GM19395 (cell line): ENCODE measurements around the gene CAP1.
A peak's percentile ranks its signal among the peaks of the same experiment; 100 is the strongest.

Source experiments
- ATAC-seq: cut with Tn5 transposase; IDR thresholded peaks from one replicate; pipeline ENCODE4 v1.9.1; 2021; ENCODE audit warnings: mild to moderate bottlenecking, moderate library complexity; ENCODE audit not compliant: unreplicated experiment

The CAP1 gene

DNA sequence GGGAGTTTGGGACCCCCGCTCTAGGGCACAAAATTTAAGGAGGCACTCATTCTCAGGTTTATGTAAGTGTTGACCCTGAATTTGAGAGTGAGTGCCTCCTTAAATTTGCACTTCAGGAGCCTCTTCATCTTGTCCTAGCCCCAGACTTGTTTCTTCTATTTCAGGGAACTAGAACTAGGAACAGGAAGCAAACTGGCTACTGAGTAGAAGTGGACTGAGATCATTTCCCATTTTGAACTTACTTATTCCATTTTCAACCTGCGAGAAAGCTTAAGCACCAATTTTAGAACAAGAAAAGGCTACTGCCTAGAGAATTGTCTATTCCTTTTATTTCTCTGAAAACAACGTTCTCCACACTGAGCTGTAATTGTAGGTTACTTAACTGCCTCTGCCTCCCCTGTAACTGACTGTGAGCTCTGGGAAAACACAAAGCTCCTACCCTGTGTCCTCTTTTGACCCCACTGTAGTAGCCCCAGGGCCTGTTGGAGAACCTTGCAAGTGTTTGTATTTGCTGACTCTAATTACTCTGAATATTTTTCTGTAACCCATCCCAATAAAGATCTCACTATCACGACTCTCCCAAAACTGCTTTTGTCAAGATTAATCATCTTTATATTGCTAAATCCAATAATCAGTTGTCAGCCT is 54.1 kb downstream of the CAP1 start:
- ATAC-seq: no peak

DNA sequence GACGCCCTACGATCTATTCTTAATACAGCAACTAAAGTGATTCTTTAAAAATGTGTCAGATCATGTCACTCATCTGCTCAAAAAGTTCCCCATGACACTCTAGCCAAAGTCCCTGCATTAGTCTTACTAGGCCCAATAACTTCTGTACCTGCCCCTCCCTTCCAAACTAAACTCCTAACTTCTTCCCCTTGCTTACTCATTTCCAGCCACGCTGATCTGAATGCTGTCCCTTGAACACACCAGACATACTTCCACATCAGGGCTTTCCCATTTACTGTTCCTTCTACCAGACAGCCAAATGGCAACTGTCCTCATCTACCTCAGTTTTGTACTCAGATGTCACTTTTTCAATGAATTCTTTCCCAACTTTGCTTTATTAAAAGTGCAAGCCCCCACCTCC is 55.3 kb downstream of the CAP1 start:
- ATAC-seq: no peak

DNA sequence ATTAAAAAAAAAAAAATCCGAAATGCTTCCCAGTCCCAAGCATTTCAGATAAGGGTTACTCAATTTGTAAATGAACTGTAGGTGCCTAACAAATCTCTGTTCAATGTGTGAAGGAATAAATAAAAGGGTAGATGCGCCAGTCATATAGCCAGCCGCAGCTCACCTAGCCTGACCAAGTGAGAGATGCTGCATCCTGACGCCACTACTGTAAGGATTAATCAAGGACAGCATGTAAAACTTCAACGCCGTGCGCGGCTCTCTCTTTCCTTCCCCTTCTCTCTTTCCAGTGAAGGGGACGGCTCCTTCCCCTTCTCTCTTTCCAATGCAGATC is 56.1 kb downstream of the CAP1 start:
- ATAC-seq: no peak

DNA sequence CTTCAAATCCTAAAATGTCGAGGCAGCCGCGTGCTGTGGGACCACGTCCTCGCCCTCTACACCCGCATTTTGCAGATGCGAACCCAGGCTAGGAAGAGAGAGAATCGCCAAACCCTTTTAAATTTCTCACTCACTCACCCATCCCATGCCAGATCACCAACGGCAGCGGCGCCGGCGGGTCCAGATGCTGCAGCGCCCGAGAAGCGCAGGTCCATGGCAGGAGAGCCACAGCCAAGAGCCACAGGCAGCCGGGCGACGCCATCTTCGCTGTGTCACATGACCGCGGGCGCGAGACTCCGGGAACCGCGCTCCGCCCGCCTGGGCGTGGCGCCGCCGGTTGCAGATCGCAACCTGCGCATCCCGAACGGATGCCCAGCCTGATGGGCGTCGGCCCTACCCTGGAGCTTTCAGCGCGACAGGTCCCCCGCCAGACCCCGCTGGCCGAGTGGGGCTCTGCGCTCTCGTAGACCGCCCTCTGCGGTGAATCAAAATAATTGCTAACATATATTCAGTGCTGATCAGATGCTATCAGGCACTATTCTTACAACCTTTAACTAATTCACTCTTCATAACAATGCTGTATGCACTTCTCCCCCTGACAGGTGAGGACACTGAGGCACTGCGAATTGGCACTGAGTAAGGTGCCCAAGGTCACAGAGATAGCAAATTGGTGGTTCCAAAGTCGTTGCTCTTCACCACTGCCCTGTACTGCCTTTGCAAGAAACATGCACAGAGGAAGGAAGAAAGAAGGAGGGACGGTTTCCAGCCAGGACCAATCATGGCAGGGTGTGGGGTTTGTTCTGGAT is 56.7 kb downstream of the CAP1 start, which contains the start of gene PPT1:
PPT1 (minus strand) TSS at position 276 of the 806 bp plus-strand sequence; CDS start at position 262, 14 bp downstream.
- ATAC-seq: peak; percentile 87

DNA sequence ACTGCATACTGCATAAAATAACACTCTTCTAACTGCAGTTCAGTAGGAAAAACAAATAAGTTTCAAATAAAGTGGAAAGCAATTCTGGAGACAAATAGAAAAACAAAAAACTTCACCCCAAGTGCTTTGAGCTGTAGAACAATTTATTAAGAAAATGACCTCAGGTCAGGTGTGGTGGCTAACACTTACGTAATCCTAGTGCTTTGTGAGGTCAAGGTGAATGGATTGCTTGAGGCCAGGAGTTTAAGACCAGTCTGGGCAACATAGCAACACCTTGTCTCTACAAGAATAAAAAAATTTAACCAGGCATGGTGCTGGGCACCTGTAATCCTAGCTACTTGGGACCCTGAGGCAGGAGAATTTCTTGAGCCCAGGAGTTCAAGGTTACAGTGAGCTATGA is 61.5 kb downstream of the CAP1 start:
- no peak for ATAC-seq

DNA sequence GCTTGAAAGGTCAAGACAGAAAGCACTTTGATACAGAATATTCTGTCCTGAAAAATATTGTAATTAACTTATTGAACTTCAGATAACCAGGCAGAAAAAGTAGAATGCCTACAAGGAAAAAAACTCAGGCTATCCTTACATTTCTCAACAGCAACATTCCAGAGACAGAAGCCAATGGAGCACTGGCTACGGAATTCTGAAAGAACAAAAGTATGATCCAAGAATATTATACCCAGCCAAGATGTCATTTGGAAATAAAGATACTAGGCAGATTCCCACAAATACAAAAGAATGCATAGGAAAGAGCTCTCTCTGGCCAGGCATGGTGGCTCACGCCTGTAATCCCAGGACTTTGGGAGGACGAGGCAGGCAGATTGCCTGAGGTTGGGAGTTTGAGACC is 62.4 kb downstream of the CAP1 start:
- ATAC-seq: no peak

DNA sequence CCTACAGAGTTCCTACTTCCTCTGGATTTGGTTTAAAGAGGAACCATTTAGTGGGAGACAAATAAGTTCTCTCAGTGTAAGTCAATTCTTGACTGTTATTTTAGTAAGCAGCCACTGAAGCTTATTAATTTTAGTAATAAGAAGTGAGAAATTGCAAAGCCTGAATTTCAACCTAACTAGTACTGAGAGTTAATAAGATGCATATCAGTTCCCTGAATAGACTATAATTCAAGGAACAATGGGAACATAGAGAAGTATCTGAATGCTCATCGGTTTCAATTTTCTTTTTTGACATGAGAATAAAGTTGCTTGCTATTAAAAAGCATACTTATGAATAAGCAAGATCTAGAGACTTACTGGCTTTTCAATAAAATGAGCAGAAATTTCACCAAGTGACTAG is 64.5 kb downstream of the CAP1 start:
- no peak for ATAC-seq

DNA sequence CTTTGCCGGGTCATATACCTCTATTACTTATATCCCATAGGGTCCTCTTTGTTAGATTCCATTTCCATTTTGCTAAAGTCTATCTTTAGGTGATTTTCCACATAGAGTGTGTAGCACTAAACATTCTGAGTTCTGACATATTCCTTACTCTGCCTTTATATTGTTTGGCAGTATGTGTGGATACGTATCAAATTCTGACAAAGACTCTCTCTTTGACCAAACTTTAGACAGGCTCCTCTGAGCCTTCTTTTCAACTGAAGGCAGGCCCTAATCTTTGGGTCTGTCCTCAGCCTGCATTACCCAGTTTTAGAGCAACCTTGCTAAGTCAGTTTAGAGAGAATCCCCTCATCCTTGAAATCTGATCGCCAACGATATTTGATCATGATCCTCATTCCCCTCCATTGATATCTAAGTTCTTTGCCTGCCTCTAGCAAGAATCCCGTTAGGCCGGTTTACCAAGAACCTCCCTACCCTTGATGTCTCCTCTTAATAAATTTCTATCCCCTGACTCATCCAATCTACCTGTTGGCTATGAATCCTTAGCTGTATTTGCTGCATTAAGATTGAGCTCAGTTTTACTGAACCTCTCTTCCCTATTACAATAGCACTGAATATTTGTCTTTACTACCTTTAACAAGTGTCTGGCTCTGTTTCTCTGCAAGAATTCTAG is 66.9 kb downstream of the CAP1 start:
- ATAC-seq: no peak

DNA sequence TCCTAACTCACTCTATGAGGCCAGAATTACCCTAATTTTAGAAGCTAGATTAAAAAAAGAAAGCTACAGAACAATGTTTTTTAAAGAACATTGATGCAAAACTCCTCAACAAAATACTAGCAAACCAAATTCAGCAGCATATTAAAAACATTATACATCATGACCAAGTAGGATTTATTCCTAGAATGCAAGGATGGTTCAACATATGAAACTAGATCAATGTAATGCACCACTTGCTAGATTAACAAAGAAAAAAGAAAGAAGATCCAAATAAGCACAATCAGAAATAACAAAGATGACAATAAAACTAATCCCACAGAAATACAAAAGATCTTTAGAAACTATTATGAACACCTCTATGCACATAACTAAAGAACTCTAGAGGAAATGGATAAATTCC is 69.9 kb downstream of the CAP1 start:
- no peak for ATAC-seq

DNA sequence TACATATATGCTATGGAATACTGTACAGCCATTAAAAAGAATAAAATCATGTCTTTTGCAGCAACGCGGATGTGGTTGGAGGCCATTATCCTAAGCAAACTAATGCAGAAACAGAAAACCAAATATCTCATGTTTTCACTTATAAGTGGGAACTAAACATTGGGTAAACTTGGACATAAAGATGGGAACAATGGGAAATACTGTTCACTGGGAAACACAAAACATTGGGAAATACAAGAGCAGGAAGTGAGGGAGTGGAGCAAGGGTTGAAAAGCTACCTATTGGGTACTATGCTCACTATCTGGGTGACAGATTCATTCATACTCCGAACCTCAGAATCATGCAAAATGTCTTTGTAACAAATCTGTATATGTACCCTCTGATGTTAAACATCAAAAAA is 73.9 kb downstream of the CAP1 start:
- ATAC-seq: no peak

DNA sequence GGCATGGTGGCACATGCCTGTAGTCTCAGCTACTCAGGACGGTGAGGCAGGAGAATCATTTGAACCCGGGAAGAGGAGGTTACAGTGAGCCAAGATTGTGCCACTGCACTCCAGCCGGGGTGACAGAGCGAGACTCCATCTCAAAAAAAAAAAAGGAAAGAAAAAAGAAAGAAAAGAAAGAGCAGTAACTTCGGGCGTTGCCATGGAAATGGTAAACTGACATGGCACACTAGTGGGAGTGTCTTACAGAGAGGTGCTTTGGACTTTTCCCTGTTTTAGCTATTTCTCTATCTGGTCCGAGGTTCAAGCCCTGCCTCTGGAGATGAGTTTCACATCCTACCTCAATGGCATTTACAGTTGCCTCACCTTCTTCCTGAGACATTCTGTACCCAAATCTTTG is 79.6 kb downstream of the CAP1 start:
- no peak for ATAC-seq
